K562 (cell line): ENCODE measurements around the gene TMEM181. TPM values are rescaled to one million over a fixed set of nuclear protein-coding genes. Genes with fewer than 3 reads are reported as not detected.

Experiments used
- ARID3A ChIP-seq: IDR thresholded peaks from 2 replicates; pipeline ENCODE4 v1.6.1; 2012; ENCODE audit warnings: low read depth, low read length, improper control_type of control experiment, borderline replicate concordance
- ATF1 ChIP-seq, 2 experiments: fragments of 450-650 bp in 1 of 2; IDR thresholded peaks; 2 replicates each; pipeline ENCODE4 v1.6.1; 2016; ENCODE audit warnings: missing compliant biosample characterization in 1 of 2, missing genetic modification characterization in 1 of 2
- ELK1 ChIP-seq: sonication (generic); formaldehyde crosslinking; IDR thresholded peaks from 2 replicates; pipeline ENCODE4 v1.8.1; 2022; ENCODE audit warnings: missing genetic modification reagents
- ELK3 ChIP-seq: fragments of 450-650 bp; formaldehyde crosslinking; IDR thresholded peaks from 2 replicates; pipeline ENCODE4 v1.4.0; 2020; ENCODE audit warnings: mild to moderate bottlenecking
- FOXK2 ChIP-seq, 2 experiments: fragments of 450-650 bp; IDR thresholded peaks in 1 of 2; conservative IDR thresholded peaks in 1 of 2; 2 replicates each; pipeline ENCODE4 v1.6.1; 2016; ENCODE audit warnings: low read depth in 2 of 2, mild to moderate bottlenecking in 1 of 2
- HDAC3 ChIP-seq: fragments of 450-650 bp; IDR thresholded peaks from 2 replicates; pipeline ENCODE4 v1.6.1; 2018; ENCODE audit warnings: borderline replicate concordance, mild to moderate bottlenecking, moderate library complexity; ENCODE audit not compliant: partially characterized antibody
- HMGN3 ChIP-seq: IDR thresholded peaks from 2 replicates; pipeline ENCODE4 v1.6.1; 2011; ENCODE audit warnings: borderline replicate concordance, low read depth, mild to moderate bottlenecking, mixed read lengths, low read length; ENCODE audit not compliant: insufficient read length; ENCODE audit errors: extremely low read depth
- MAX ChIP-seq: sonication (generic); formaldehyde crosslinking; IDR thresholded peaks from 2 replicates; pipeline ENCODE4 v1.9.0; 2022; ENCODE audit warnings: mild to moderate bottlenecking, missing genetic modification reagents
- MLLT1 ChIP-seq, 2 experiments: fragments of 450-650 bp; IDR thresholded peaks; 2 replicates each; pipeline ENCODE4 v1.6.1; 2016
- SMAD2 ChIP-seq: fragments of 150-350 bp; IDR thresholded peaks from 2 replicates; pipeline ENCODE4 v1.6.1; 2014; ENCODE audit warnings: low read depth, mild to moderate bottlenecking, low read length
- SNRNP70 ChIP-seq: fragments of 200-400 bp; formaldehyde crosslinking; optimal IDR thresholded peaks from 2 replicates; pipeline ENCODE3; 2017; ENCODE audit warnings: low read depth, low read length
- TAF1 ChIP-seq: IDR thresholded peaks from 2 replicates; pipeline ENCODE4 v1.6.1; 2011; ENCODE audit warnings: mild to moderate bottlenecking, low read length, moderate library complexity; ENCODE audit not compliant: insufficient read depth, control insufficient read depth, severe bottlenecking; ENCODE audit errors: extremely low read depth
- TEAD4 ChIP-seq, 2 experiments: sonication (generic) in 1 of 2; formaldehyde crosslinking in 1 of 2; IDR thresholded peaks; 2 replicates each; pipeline versions ENCODE4 v1.6.1 to v1.8.0; 2012 to 2022; ENCODE audit warnings: borderline replicate concordance in 1 of 2, inconsistent platforms in 1 of 2, low read length in 1 of 2, mild to moderate bottlenecking in 1 of 2, missing genetic modification reagents in 1 of 2
- TFAP4 ChIP-seq: sonication (generic); formaldehyde crosslinking; IDR thresholded peaks from 2 replicates; pipeline ENCODE4 v1.8.0; 2022; ENCODE audit warnings: missing genetic modification reagents, mild to moderate bottlenecking, moderate library complexity, borderline replicate concordance
- XRCC4 ChIP-seq: IDR thresholded peaks from one replicate; pipeline ENCODE4 v1.6.1; 2011; ENCODE audit not compliant: insufficient read depth, insufficient read length; ENCODE audit errors: extremely low read depth
- ZNF395 ChIP-seq: fragments of 200-800 bp; sonication (Bioruptor generic); IDR thresholded peaks from 2 replicates; pipeline ENCODE4 v1.6.1; 2017; ENCODE audit warnings: missing genetic modification characterization, missing compliant biosample characterization
- polyA plus RNA-seq, 8 experiments: library from polyadenylated mRNA; depleted of rRNA in 4 of 8; stranded (reverse) in 5 of 8; unstranded in 3 of 8; fragments of >200 nt; fragmentation: Nextera tagmentation in 2 of 8; fragmentation: Illumina TruSeq in 1 of 8; extraction: Ambion mirVana in 2 of 8; extraction: Trizol in 1 of 8; gene quantifications; 2 replicates each; pipeline versions ENCODE4 v1.2.1 to v1.2.3, GENCODE V29; 2011 to 2014; ENCODE audit warnings: inconsistent platforms in 1 of 8, missing spikeins in 1 of 8
- total RNA-seq, 7 experiments: library from RNA; depleted of rRNA in 6 of 7; stranded (reverse); fragments of >200 nt in 6 of 7; fragmentation: Illumina TruSeq in 2 of 7; extraction: Trizol in 2 of 7; gene quantifications; 2 replicates each; pipeline versions ENCODE4 v1.2.1 to v1.2.3, GENCODE V29; 2011 to 2021; ENCODE audit warnings: low replicate concordance in 1 of 7

TMEM181 gene
- total and polyA plus RNA-seq, 9 of the 15 experiments (the other 6 are each of a cell fraction or from before 2014, with no cell fraction given) = 5.6 to 27.2 (median 19.9) TPM

- TF ChIP-seq ARID3A = no peak
- no peak for TF ChIP-seq TFAP4
- TF ChIP-seq MLLT1 (IDR thresholded peaks at IDR 0.05) = no peak
- TF ChIP-seq TAF1 = no peak
- TF ChIP-seq HMGN3 = no peak
- no peak for TF ChIP-seq SNRNP70
- no peak for TF ChIP-seq ATF1 (CRISPR knock-in tag; IDR thresholded peaks at IDR 0.05)
- TF ChIP-seq ATF1 (tag; IDR thresholded peaks at IDR 0.05) = no peak
- TF ChIP-seq FOXK2 (conservative IDR thresholded peaks at IDR 0.05 in 1 of 2, IDR thresholded peaks at IDR 0.05 in 1 of 2; ENCODE audit: low read depth in 2 of 2) = peak; percentile 59; a peak in 2 of 4 replicates
- no peak for TF ChIP-seq XRCC4
- no peak for TF ChIP-seq ELK3 (CRISPR knock-in tag)
- TF ChIP-seq ELK1 (CRISPR knock-in tag) = no peak
- no peak for TF ChIP-seq ZNF395 (CRISPR knock-in tag)
- no peak for TF ChIP-seq HDAC3
- TF ChIP-seq TEAD4 (IDR thresholded peaks at IDR 0.05; ENCODE audit: low read length) = peak; percentile 29; the same call in 1 of the 2 replicates
- no peak for TF ChIP-seq TEAD4 (CRISPR knock-in tag; IDR thresholded peaks at IDR 0.05; ENCODE audit: borderline replicate concordance)
- no peak for TF ChIP-seq SMAD2
- no peak for TF ChIP-seq MAX (CRISPR knock-in tag)
Measured at GRCh38 chr6:158518191-158519127, 41.4 kb upstream of the TMEM181 start (continued).
